ENCODE measurements around the gene AGBL3.

The AGBL3 gene

GRCh38 chr7:135150072-135150782 is 163.9 kb downstream of the AGBL3 start:
- no peak for DNase-seq

GRCh38 chr7:135151132-135151531 is 164.8 kb downstream of the AGBL3 start:
- no peak for DNase-seq

GRCh38 chr7:135151533-135151932 is 165.2 kb downstream of the AGBL3 start:
- no peak for DNase-seq

- DNase-seq: no peak
Measured at GRCh38 chr7:135152442-135152841, 166.1 kb downstream of the AGBL3 start.

- DNase-seq: no peak
Measured at GRCh38 chr7:135154734-135155133, 168.4 kb downstream of the AGBL3 start.

GRCh38 chr7:135156290-135156689 is 170.0 kb downstream of the AGBL3 start:
- DNase-seq: no peak

- DNase-seq: no peak
Measured at GRCh38 chr7:135158141-135158655, 171.9 kb downstream of the AGBL3 start.

GRCh38 chr7:135158874-135159273 is 172.6 kb downstream of the AGBL3 start:
- DNase-seq: no peak

- DNase-seq: no peak
Measured at GRCh38 chr7:135159359-135160085, 173.2 kb downstream of the AGBL3 start.

GRCh38 chr7:135160098-135160857 is 174.0 kb downstream of the AGBL3 start:
- DNase-seq: no peak

- no peak for DNase-seq
Measured at GRCh38 chr7:135160858-135161653, 174.7 kb downstream of the AGBL3 start.

GRCh38 chr7:135161669-135162068 is 175.4 kb downstream of the AGBL3 start:
- DNase-seq: no peak

- no peak for DNase-seq
Measured at GRCh38 chr7:135162382-135163001, 176.2 kb downstream of the AGBL3 start.

- DNase-seq: no peak
Measured at GRCh38 chr7:135164357-135165061, 178.2 kb downstream of the AGBL3 start.

- no peak for DNase-seq
Measured at GRCh38 chr7:135165862-135166261, 179.6 kb downstream of the AGBL3 start.

- DNase-seq: no peak
Measured at GRCh38 chr7:135166338-135166990, 180.2 kb downstream of the AGBL3 start.

- DNase-seq: no peak
Measured at GRCh38 chr7:135167365-135167917, 181.1 kb downstream of the AGBL3 start.

GRCh38 chr7:135168001-135168400 is 181.7 kb downstream of the AGBL3 start:
- DNase-seq: no peak

- no peak for DNase-seq
Measured at GRCh38 chr7:135168489-135169140, 182.3 kb downstream of the AGBL3 start.

All from stimulated activated CD4-positive, alpha-beta T cell treated with anti-CD3 and anti-CD28 coated beads, Interleukin-12 subunit alpha, Interleukin-12 subunit beta, amount 100 ng/mL, for 4 hours (primary cell).